Prostate gland (tissue), 2 donors: ENCODE measurements around the gene C13orf42. TPM values are rescaled to one million over a fixed set of nuclear protein-coding genes. Genes with fewer than 3 reads are reported as not detected.

ENCODE experiments used
- DNase-seq: peaks from one replicate; pipeline ENCODE4 v3.0.0-alpha.2; 2019; ENCODE audit warnings: low spot score
- H3K27ac ChIP-seq, 2 donors: fragments of 200-600 bp; sonication (generic); 2 replicates each; pipeline ENCODE4 v1.5.1; 2017 to 2019
- H3K27me3 ChIP-seq: fragments of 200-600 bp; sonication (generic); replicated peaks from 2 replicates; pipeline ENCODE4 v1.5.1; 2019; ENCODE audit not compliant: insufficient read depth
- H3K36me3 ChIP-seq, 2 donors: fragments of 200-600 bp; sonication (generic); 1 replicate in 1 of 2; 2 replicates in 1 of 2; pipeline versions ENCODE4 v1.5.1 to v1.8.1; 2017 to 2019
- H3K4me1 ChIP-seq: fragments of 200-600 bp; sonication (generic); replicated peaks from 2 replicates; pipeline ENCODE4 v1.5.1; 2019
- H3K4me3 ChIP-seq, 2 donors: fragments of 200-600 bp; sonication (generic); 2 replicates each; pipeline ENCODE4 v1.5.1; 2017 to 2019
- H3K9me3 ChIP-seq: fragments of 200-600 bp; sonication (generic); 2 replicates; pipeline ENCODE4 v1.5.1; 2017
- CTCF ChIP-seq, 4 experiments: fragments of 200-600 bp in 2 of 4; fragments of 450-650 bp in 2 of 4; sonication (generic) in 2 of 4; IDR thresholded peaks; 1 replicate in 3 of 4; 2 replicates in 1 of 4; pipeline ENCODE4 v1.5.1; 2016 to 2019; ENCODE audit warnings: antibody characterized with exemption in 4 of 4, mild to moderate bottlenecking in 2 of 4, moderate library complexity in 2 of 4
- POLR2A ChIP-seq: fragments of 450-650 bp; IDR thresholded peaks from one replicate; pipeline ENCODE4 v1.6.1; 2016; ENCODE audit warnings: antibody characterized with exemption, mild to moderate bottlenecking
- POLR2AphosphoS5 ChIP-seq: sonication (generic); formaldehyde crosslinking; IDR thresholded peaks from one replicate; pipeline ENCODE4 v1.6.1; 2017; ENCODE audit warnings: antibody characterized with exemption
- WGBS: methylation state at CpG from one replicate; pipeline ENCODE4 v1.1.5; 2018; 5-methylcytosine and 5-hydroxymethylcytosine counted together
- intact Hi-C: fragments of 100-400 bp; cut with DNase I; formaldehyde crosslinking; loops from one replicate; pipeline ENCODE4 v1.14.2; 2022
- total RNA-seq, 2 donors: library from RNA; depleted of rRNA; stranded (reverse); fragments of >200 nt; gene quantifications; one replicate each; pipeline ENCODE4 v1.1.0, GENCODE V29; 2016

The C13orf42 gene
- total RNA-seq, 2 donors from 2014 or later = 0.57 TPM; not detected in 1

- H3K27ac ChIP-seq = no peak overlapping the region
- H3K4me1 ChIP-seq = no peaks in the 10 kb centered on the region
- no peak for DNase-seq
- no peaks in the 10 kb centered on the region for H3K36me3 ChIP-seq
- TF ChIP-seq CTCF (IDR thresholded peaks at IDR 0.05) = no peak
- no peak for TF ChIP-seq POLR2A
- no peak for TF ChIP-seq POLR2AphosphoS5
- H3K9me3 ChIP-seq = no peaks in the 10 kb centered on the region
- H3K27me3 ChIP-seq = no peaks in the 10 kb centered on the region
- WGBS = 54% methylated on average over 15 of the region's 15 CpGs
- intact Hi-C loops = loop anchor here (10.0 kb wide), 1 partner anchor 1091 kb away; no protein-coding TSS in a partner anchor
- H3K4me3 ChIP-seq = no peak overlapping the region
Observed at GRCh38 chr13:51066091-51066831, 44.8 kb downstream of the C13orf42 start.

GRCh38 chr13:51065372-51066090 is 45.5 kb downstream of the C13orf42 start:
- intact Hi-C loops = loop anchor here (10.0 kb wide), 1 partner anchor 1091 kb away; no protein-coding TSS in a partner anchor
- DNase-seq = no peak
- TF ChIP-seq CTCF (IDR thresholded peaks at IDR 0.05) (no peak), POLR2AphosphoS5 (no peak), POLR2A (no peak)
- Histone ChIP-seq H3K36me3 (no peaks in the 10 kb centered on the region), H3K4me1 (no peaks in the 10 kb centered on the region), H3K9me3 (no peaks in the 10 kb centered on the region), H3K27me3 (no peaks in the 10 kb centered on the region), H3K4me3 (no peak overlapping the region), H3K27ac (no peak overlapping the region)
- WGBS = 82% methylated on average over 10 of the region's 10 CpGs

- intact Hi-C loops = loop anchor here (10.0 kb wide), 1 partner anchor 1090 kb away; no protein-coding TSS in a partner anchor
Observed at GRCh38 chr13:51064753-51065152, 46.3 kb downstream of the C13orf42 start.

GRCh38 chr13:51063909-51064308 is 47.2 kb downstream of the C13orf42 start:
- no peaks in the 10 kb centered on the region for H3K9me3 ChIP-seq
- intact Hi-C loops = loop anchor here (10.0 kb wide), 1 partner anchor 1089 kb away; no protein-coding TSS in a partner anchor
- no peaks in the 10 kb centered on the region for H3K4me1 ChIP-seq
- WGBS = 90% methylated on average over 3 of the region's 3 CpGs
- H3K36me3 ChIP-seq = no peaks in the 10 kb centered on the region
- TF ChIP-seq POLR2AphosphoS5 (no peak), CTCF (IDR thresholded peaks at IDR 0.05) (no peak), POLR2A (no peak)
- H3K4me3 ChIP-seq = no peak overlapping the region
- no peak overlapping the region for H3K27ac ChIP-seq
- no peaks in the 10 kb centered on the region for H3K27me3 ChIP-seq
- DNase-seq = no peak

More at GRCh38 chr13:51064753-51065152, 46.3 kb downstream of the C13orf42 start:
- Histone ChIP-seq H3K4me1 (no peaks in the 10 kb centered on the region), H3K27me3 (no peaks in the 10 kb centered on the region), H3K27ac (no peak overlapping the region), H3K9me3 (no peaks in the 10 kb centered on the region), H3K4me3 (no peak overlapping the region), H3K36me3 (no peaks in the 10 kb centered on the region)
- WGBS = 94% methylated on average over 4 of the region's 4 CpGs
- no peak for DNase-seq
- TF ChIP-seq POLR2AphosphoS5 = no peak
- no peak for TF ChIP-seq POLR2A
- no peak for TF ChIP-seq CTCF (IDR thresholded peaks at IDR 0.05)
